Hematopoietic multipotent progenitor cell (in vitro differentiated cells): ENCODE data around the gene BRIP1. TPM values are rescaled to one million over a fixed set of nuclear protein-coding genes. Genes with fewer than 3 reads are reported as not detected.
"Not testable (repeated sequence)": the region's sequence is repeated elsewhere in the genome, so short reads cannot be mapped to it uniquely, and the experiment has no call there.

Experiments used
- DNase-seq, 3 donors: peaks; one replicate each; pipeline ENCODE4 v3.0.0-alpha.2; 2011 to 2015; ENCODE audit warnings: low read depth in 2 of 3, low spot score in 2 of 3
- total RNA-seq: library from RNA; depleted of rRNA; stranded (reverse); fragments of >200 nt; gene quantifications from one replicate; pipeline ENCODE4 v1.2.3, GENCODE V29; 2012

The BRIP1 gene
- total RNA-seq, 1 donor: 4.0 TPM

GRCh38 chr17:61734466-61734865, 128.9 kb downstream of the BRIP1 start:
- DNase-seq: no peak

GRCh38 chr17:61734012-61734411, 129.3 kb downstream of the BRIP1 start:
- no peak for DNase-seq

- DNase-seq: no peak
These were observed 130.3 kb downstream of the BRIP1 start for GRCh38 chr17:61733021-61733420.

GRCh38 chr17:61732169-61732568, 131.2 kb downstream of the BRIP1 start:
- no peak for DNase-seq

- DNase-seq: no peak
These were observed 132.0 kb downstream of the BRIP1 start for GRCh38 chr17:61731330-61731729.

GRCh38 chr17:61729690-61730268, 133.5 kb downstream of the BRIP1 start:
- no peak for DNase-seq

DNA sequence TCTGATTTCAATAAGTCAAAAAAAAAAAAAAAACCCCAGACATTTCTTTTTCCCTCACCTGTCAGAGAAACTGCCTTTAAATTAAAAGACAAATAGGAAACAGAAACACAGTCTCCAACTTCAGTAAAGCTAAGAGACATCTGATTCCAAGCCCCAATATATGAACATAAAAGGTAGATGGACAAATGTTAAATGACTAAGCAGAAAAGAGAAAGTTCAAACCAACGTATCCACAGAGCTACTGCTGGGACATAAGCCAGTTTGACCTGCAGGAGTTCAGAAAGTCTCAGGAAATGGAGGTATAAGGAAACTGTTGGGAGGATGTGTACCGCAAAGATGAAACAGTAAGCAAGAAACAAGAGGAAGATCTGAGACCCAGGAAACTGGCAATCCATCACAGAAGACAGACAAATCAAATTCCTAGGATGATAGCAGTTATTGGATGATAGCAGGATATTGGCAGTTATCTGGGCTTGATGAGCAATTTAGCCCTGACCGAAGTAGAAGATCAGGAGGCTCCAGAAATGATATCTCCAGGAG, 135.0 kb downstream of the BRIP1 start:
- DNase-seq: no peak

DNA sequence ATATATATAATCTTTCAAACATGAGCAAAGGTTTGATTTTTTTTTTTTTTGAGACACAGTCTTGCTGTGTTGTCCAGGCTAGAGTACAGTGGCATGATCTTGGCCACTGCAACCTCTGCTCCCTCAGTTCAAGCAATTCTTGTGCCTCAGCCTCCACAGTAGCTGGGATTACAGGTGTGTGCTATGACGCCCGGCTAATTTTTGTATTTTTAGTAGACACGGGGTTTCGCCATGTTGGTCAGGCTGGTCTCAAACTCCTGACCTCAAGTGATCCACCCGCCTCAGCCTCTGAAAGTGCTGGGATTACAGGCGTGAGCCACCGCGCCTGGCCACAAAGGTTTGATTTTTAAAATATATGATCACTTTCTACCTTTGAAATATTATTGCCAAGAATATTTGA, 135.5 kb downstream of the BRIP1 start:
- not testable (repeated sequence) for DNase-seq

DNA sequence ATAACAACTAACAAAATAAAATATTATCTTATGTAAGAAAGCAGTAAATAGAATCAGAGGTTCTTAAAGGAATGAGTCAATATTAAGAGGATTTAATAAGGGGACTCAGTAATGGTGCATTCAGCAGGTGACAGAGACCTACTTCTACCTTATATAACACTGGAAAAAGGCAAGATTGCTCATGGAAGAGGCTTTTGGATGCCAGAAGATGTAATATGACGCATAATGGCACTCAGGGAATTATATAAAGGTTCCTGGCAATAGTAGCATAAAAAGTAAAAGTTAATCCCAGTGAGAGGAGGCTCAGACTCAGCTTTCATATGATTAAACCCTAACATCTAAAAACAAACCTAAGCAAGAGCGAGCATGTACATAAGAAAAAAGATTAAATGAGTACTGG, 136.4 kb downstream of the BRIP1 start:
- no peak for DNase-seq

GRCh38 chr17:61724777-61725176, 138.6 kb downstream of the BRIP1 start:
- DNase-seq: no peak

GRCh38 chr17:61723914-61724313, 139.4 kb downstream of the BRIP1 start:
- no peak for DNase-seq

DNA sequence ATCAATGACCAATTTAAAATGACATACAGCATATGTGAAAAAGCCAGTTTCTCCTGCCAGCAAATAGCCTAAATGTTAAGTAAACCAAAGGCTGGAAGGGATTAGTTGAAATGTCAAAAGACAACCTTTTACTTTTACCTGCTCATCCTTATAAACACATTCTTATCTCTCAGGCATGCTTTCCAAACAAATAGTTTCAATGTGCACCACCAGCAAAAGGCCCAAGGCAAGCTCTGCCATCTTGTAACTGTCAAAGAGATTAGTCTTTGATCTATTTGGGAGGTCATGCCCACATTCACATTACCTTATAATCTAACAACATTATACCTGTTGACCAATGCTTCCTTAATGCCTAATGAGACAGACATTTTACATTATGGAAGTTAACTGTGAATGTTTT, 140.1 kb downstream of the BRIP1 start:
- no peak for DNase-seq

GRCh38 chr17:61722398-61722797, 140.9 kb downstream of the BRIP1 start:
- DNase-seq: no peak

DNA sequence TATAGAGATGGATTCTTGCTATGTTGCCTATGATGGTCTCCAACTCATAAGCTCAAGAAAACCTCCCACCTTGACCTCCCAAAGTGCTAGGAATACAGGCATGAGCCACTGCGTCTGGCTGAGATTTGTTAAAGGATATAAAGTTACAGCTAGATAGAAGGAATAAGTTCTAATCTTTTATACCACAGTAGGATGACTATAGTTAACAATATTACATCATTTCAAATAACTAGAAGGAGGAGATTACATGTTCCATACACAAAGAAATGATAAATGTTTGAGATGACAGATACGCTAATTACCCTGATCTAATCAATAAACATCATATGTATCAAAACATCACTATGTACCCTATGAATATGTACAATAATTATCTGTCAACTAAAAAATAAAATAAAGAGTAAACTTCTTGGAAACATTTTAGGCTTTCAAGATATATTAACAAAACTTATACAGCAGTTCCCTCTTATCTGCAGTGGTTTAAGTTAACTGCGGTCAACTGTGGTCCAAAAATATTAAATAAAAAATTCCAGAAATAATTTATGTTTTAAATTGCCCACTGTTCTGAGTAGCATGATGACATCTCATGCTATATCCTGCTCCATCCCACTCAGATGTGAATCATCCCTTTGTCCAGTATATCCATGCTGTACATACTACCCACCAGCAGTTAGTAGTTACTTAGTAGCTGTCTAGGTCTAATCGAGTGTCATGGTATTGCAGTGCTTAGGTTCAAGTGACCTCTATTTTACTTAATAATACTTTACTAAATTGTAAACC, 143.1 kb downstream of the BRIP1 start:
- DNase-seq: no peak

GRCh38 chr17:61719220-61719619, 144.1 kb downstream of the BRIP1 start:
- not testable (repeated sequence) for DNase-seq

DNA sequence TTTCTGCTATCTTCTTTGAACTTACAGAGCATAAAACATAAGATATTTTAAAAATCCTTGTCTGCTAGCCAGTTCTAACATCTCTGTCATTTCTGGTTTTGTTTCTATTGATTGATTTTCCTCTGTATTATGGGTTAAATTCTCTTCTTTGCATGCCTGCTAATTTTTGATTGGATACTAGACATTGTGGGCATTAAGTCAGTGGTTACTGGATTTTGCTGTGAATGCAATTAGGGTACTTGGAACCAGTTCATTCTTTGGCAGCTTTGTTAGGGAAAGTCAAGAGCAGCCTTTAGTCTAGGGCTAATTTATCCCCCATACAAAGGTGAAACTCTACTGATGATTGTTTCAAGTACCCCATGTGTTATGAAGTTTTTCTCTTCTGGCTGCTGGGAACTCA, 145.3 kb downstream of the BRIP1 start:
- DNase-seq: no peak

DNA sequence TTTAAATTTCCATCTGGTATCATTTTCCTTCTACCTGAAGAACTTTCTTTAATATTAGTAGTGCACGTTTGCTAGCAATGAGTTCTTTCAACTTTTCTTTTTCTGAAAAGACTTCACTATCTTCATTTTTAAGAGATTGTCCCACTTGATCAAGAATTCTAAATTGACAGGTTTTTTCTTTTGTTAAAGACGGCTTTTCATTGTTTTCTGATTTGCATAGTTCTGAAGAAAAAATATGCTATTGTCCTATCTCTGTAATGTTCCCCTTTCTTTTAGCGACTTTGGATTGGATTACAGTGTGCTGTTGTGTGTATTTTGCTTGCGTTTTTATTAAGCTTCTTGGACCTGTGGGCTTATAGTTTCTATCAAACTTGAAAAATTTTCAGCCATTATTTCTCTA, 146.0 kb downstream of the BRIP1 start:
- no peak for DNase-seq

- no peak for DNase-seq
These were observed 147.0 kb downstream of the BRIP1 start for GRCh38 chr17:61716225-61716829.

- no peak for DNase-seq
These were observed 148.0 kb downstream of the BRIP1 start for GRCh38 chr17:61715348-61715747.

GRCh38 chr17:61714300-61714699, 149.0 kb downstream of the BRIP1 start:
- DNase-seq: no peak

GRCh38 chr17:61713035-61713434, 150.3 kb downstream of the BRIP1 start:
- DNase-seq: no peak

GRCh38 chr17:61710546-61710945, 152.8 kb downstream of the BRIP1 start:
- DNase-seq: no peak
